Hepatocyte (in vitro differentiated cells): Measurements from ENCODE around the gene PPP1R3D.

Source experiments
- CTCF ChIP-seq: fragments of 200-600 bp; sonication (generic); IDR thresholded peaks from 2 replicates; pipeline ENCODE4 v1.5.1; 2016; ENCODE audit warnings: antibody characterized with exemption, mild to moderate bottlenecking; ENCODE audit not compliant: poor library complexity
- EZH2 ChIP-seq: fragments of 200-600 bp; sonication (generic); IDR thresholded peaks from 2 replicates; pipeline ENCODE4 v1.6.1; 2016; ENCODE audit warnings: antibody characterized with exemption, mild to moderate bottlenecking, borderline replicate concordance

GRCh38 chr20:59932616-59933295, 7.3 kb downstream of the PPP1R3D start:
- TF ChIP-seq CTCF: no peak
- TF ChIP-seq EZH2: no peak
